Measurements from ENCODE around the gene ATP8B4. TPM values are rescaled to one million over a fixed set of nuclear protein-coding genes. Genes with fewer than 3 reads are reported as not detected.
A peak's percentile ranks its signal among the peaks of the same experiment; 100 is the strongest.

Gene ATP8B4
- total and polyA plus RNA-seq, 2 donors = 3.5 to 8.3 TPM

DNA sequence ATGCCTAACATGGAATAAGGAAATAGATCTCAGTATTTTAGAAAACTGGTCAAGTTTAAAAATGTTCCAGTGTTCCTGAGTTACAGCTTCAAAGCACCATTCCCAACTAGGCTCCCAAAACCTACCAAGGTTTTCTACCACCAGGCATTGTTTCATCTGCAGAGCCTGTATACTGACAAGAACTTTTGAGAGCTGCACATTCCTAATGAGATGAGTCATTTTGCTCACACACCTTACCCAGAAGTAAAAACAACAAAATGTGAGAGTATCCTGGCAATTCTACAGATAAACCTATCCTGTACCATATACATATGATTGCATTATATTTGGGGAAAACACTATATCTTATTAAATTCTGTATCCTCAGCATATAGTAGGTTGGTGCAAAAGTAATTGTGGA lies 90.7 kb downstream of the ATP8B4 start:
- Histone ChIP-seq H3K4me3 (ENCODE audit: low read length in 2 of 2) (no peak overlapping the region), H3K4me1 (ENCODE audit: control insufficient read depth in 2 of 2, insufficient read depth in 2 of 2, low read length in 2 of 2) (peaks cover 2 to 3% of the 10 kb centered on the region in 2 donors), H3K9me3 (ENCODE audit: control insufficient read depth in 2 of 2, insufficient read depth in 1 of 2, low read length in 1 of 2) (no peaks in the 10 kb centered on the region), H3K27me3 (ENCODE audit: control insufficient read depth in 2 of 2, insufficient read depth in 1 of 2, low read length in 1 of 2) (no peaks in the 10 kb centered on the region), H3K36me3 (ENCODE audit: control insufficient read depth in 2 of 2, insufficient read depth in 2 of 2, low read length in 1 of 2) (no peaks in the 10 kb centered on the region), H3K27ac (ENCODE audit: low read depth in 1 of 2, low read length in 1 of 2) (no peak overlapping the region)
- DNase-seq (ENCODE audit: low read depth in 6 of 9, low spot score in 9 of 9) = no peak

DNA sequence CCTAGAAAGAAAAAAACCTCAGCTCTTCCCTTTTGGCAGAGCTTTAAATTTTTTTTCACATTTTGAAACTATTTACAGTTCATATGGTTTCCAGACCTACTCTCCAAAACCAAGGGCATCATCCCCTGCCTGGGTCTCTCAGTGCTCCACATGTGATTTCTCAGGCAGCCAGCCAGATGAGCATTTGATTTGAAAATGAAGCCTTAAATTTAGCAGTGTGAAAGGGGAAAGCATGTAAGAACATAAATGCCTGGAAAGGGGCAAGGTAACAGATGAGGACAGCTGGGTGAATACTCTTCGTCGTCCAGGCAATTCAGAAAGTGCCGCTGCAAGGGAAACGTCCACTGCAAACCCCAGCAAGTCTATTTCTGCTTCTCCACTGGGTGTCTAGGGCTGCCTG lies 94.8 kb downstream of the ATP8B4 start:
- Histone ChIP-seq H3K4me3 (ENCODE audit: low read length in 2 of 2) (no peak overlapping the region), H3K27me3 (ENCODE audit: control insufficient read depth in 2 of 2, insufficient read depth in 1 of 2, low read length in 1 of 2) (no peaks in the 10 kb centered on the region), H3K4me1 (ENCODE audit: control insufficient read depth in 2 of 2, insufficient read depth in 2 of 2, low read length in 2 of 2) (no peaks in the 10 kb centered on the region), H3K27ac (ENCODE audit: low read depth in 1 of 2, low read length in 1 of 2) (no peak overlapping the region), H3K9me3 (ENCODE audit: control insufficient read depth in 2 of 2, insufficient read depth in 1 of 2, low read length in 1 of 2) (no peaks in the 10 kb centered on the region), H3K36me3 (ENCODE audit: control insufficient read depth in 2 of 2, insufficient read depth in 2 of 2, low read length in 1 of 2) (no peaks in the 10 kb centered on the region)
- DNase-seq (ENCODE audit: low read depth in 6 of 9, low spot score in 9 of 9) = no peak
- 91% methylated on average over 4 of the region's 4 CpGs for whole genome bisulfite sequencing

DNA sequence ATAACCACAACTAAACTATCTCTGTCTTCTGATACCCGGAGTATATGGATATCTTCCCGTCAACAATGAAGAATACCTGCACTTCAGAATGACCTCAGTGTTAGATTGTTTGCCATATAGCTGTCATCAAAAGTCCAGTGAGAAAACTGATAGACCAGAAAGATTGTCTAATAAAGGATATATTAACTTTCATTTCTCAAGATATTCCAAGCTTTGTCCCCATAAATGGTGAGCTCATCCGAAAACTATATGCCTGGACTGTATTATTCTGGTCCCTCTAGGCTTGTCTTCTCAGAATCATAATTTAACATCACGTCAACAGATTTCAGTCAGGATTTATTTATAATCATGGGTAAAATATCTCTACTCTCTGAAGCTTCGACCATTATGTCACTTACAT lies 100.5 kb downstream of the ATP8B4 start:
- H3K36me3 ChIP-seq (ENCODE audit: control insufficient read depth in 2 of 2, insufficient read depth in 2 of 2, low read length in 1 of 2) = no peaks in the 10 kb centered on the region

DNA sequence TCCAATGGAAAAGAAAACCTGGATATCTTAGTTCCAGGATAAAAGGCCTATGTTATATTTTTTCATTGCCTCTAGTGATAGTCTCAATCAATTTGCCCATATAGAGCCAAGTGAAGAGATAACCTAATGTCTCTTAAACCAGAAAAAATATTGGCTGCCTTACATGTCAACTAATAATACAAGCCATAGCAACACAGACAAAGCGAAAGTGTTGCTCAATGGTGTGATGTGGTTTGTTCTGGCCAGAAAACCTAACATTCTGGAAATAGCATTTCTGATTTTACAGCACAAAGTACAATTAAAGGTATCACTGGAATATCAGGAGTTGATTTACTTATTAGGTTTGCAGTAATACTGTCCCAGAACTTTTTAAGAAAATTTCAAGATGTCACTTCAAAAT lies 101.5 kb downstream of the ATP8B4 start:
- Histone ChIP-seq H3K9me3 (ENCODE audit: control insufficient read depth in 2 of 2, insufficient read depth in 1 of 2, low read length in 1 of 2) (no peaks in the 10 kb centered on the region), H3K27me3 (ENCODE audit: control insufficient read depth in 2 of 2, insufficient read depth in 1 of 2, low read length in 1 of 2) (no peaks in the 10 kb centered on the region), H3K27ac (ENCODE audit: low read depth in 1 of 2, low read length in 1 of 2) (no peak overlapping the region), H3K4me3 (ENCODE audit: low read length in 2 of 2) (no peak overlapping the region), H3K36me3 (ENCODE audit: control insufficient read depth in 2 of 2, insufficient read depth in 2 of 2, low read length in 1 of 2) (no peaks in the 10 kb centered on the region), H3K4me1 (ENCODE audit: control insufficient read depth in 2 of 2, insufficient read depth in 2 of 2, low read length in 2 of 2) (no peaks in the 10 kb centered on the region)
- DNase-seq (ENCODE audit: low read depth in 6 of 9, low spot score in 9 of 9) = no peak
- WGBS = 89% methylated on average over 1 of the region's 1 CpG

More for the DNA sequence above, 100.5 kb downstream of the ATP8B4 start:
- Histone ChIP-seq H3K27ac (ENCODE audit: low read depth in 1 of 2, low read length in 1 of 2) (no peak overlapping the region), H3K27me3 (ENCODE audit: control insufficient read depth in 2 of 2, insufficient read depth in 1 of 2, low read length in 1 of 2) (no peaks in the 10 kb centered on the region), H3K4me1 (ENCODE audit: control insufficient read depth in 2 of 2, insufficient read depth in 2 of 2, low read length in 2 of 2) (no peaks in the 10 kb centered on the region), H3K4me3 (ENCODE audit: low read length in 2 of 2) (no peak overlapping the region), H3K9me3 (ENCODE audit: control insufficient read depth in 2 of 2, insufficient read depth in 1 of 2, low read length in 1 of 2) (no peaks in the 10 kb centered on the region)
- DNase-seq (ENCODE audit: low read depth in 6 of 9, low spot score in 9 of 9) = no peak
- 94% methylated on average over 5 of the region's 5 CpGs for WGBS

DNA sequence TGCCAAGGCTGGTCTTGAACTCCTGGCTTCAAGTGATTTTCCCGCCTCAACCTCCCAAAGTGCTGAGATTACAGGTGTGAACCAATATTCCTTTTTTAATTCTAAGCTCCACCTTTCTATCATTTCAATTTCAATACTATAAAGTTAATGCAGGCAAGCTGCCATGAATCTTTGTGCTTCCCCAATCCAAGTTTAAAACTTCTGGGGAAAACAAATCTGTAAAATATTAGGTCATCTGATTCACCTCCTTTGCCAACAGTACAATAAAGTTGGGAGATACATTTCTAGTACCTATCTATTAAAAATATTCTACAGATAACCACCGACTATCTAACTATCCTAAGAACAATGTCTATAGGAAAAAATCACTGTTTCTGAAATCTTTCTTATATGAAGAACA lies 102.1 kb downstream of the ATP8B4 start:
- no peak overlapping the region for H3K4me3 ChIP-seq (ENCODE audit: low read length in 2 of 2)
- no peaks in the 10 kb centered on the region for H3K36me3 ChIP-seq (ENCODE audit: control insufficient read depth in 2 of 2, insufficient read depth in 2 of 2, low read length in 1 of 2)
- 66% methylated on average over 2 of the region's 2 CpGs for WGBS
- no peak for DNase-seq (ENCODE audit: low read depth in 6 of 9, low spot score in 9 of 9)
- H3K4me1 ChIP-seq (ENCODE audit: control insufficient read depth in 2 of 2, insufficient read depth in 2 of 2, low read length in 2 of 2) = no peaks in the 10 kb centered on the region
- H3K27me3 ChIP-seq (ENCODE audit: control insufficient read depth in 2 of 2, insufficient read depth in 1 of 2, low read length in 1 of 2) = no peaks in the 10 kb centered on the region
- no peak overlapping the region for H3K27ac ChIP-seq (ENCODE audit: low read depth in 1 of 2, low read length in 1 of 2)
- H3K9me3 ChIP-seq (ENCODE audit: control insufficient read depth in 2 of 2, insufficient read depth in 1 of 2, low read length in 1 of 2) = no peaks in the 10 kb centered on the region

DNA sequence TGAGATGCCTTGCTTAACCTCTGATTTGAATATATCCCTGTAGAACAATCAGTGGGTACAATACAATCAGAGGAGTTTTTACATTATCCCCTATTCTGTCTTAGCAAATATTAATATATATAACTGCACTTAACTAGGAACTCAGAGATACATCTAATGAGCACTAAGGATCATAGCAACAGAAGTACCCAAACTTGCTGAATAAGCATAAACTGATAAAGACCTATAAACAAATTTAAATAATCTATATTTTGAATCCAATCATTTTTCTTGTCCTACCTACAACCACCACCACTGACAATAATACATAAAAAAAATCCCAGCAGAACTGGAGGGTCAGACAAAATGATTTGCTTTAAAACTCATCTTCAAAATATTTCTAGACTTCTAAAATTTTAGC lies 106.2 kb downstream of the ATP8B4 start:
- no peak overlapping the region for H3K27ac ChIP-seq (ENCODE audit: low read depth in 1 of 2, low read length in 1 of 2)
- no peaks in the 10 kb centered on the region for H3K9me3 ChIP-seq (ENCODE audit: control insufficient read depth in 2 of 2, insufficient read depth in 1 of 2, low read length in 1 of 2)
- no peaks in the 10 kb centered on the region for H3K4me1 ChIP-seq (ENCODE audit: control insufficient read depth in 2 of 2, insufficient read depth in 2 of 2, low read length in 2 of 2)
- H3K27me3 ChIP-seq (ENCODE audit: control insufficient read depth in 2 of 2, insufficient read depth in 1 of 2, low read length in 1 of 2) = no peaks in the 10 kb centered on the region
- DNase-seq (ENCODE audit: low read depth in 6 of 9, low spot score in 9 of 9) = no peak
- no peaks in the 10 kb centered on the region for H3K36me3 ChIP-seq (ENCODE audit: control insufficient read depth in 2 of 2, insufficient read depth in 2 of 2, low read length in 1 of 2)
- H3K4me3 ChIP-seq (ENCODE audit: low read length in 2 of 2) = no peak overlapping the region

DNA sequence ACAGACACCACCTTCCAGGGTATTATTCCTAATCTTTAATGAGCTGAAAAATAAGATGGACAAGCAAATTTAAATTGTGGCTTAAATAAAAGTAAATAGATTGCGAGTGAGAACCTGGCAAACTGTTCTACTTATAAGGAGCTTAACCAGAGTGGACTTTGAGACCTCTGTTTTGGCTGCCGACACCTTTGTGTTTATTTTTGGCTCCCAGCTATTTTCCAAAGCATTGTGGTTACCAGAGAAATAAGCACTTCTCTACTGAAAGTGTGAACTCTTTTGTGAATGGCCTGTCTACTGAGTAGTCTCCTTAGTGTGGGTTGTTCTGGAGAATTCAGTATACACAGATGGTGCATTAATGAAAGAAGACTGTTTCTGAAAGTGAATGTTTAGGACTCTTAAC lies 109.4 kb downstream of the ATP8B4 start:
- 94% methylated on average over 2 of the region's 2 CpGs for WGBS
- no peaks in the 10 kb centered on the region for H3K4me1 ChIP-seq (ENCODE audit: control insufficient read depth in 2 of 2, insufficient read depth in 2 of 2, low read length in 2 of 2)
- no peak overlapping the region for H3K4me3 ChIP-seq (ENCODE audit: low read length in 2 of 2)
- H3K27me3 ChIP-seq (ENCODE audit: control insufficient read depth in 2 of 2, insufficient read depth in 1 of 2, low read length in 1 of 2) = no peaks in the 10 kb centered on the region
- H3K27ac ChIP-seq (ENCODE audit: low read depth in 1 of 2, low read length in 1 of 2) = no peak overlapping the region
- no peak for DNase-seq (ENCODE audit: low read depth in 6 of 9, low spot score in 9 of 9)
- no peaks in the 10 kb centered on the region for H3K9me3 ChIP-seq (ENCODE audit: control insufficient read depth in 2 of 2, insufficient read depth in 1 of 2, low read length in 1 of 2)
- H3K36me3 ChIP-seq (ENCODE audit: control insufficient read depth in 2 of 2, insufficient read depth in 2 of 2, low read length in 1 of 2) = no peaks in the 10 kb centered on the region

DNA sequence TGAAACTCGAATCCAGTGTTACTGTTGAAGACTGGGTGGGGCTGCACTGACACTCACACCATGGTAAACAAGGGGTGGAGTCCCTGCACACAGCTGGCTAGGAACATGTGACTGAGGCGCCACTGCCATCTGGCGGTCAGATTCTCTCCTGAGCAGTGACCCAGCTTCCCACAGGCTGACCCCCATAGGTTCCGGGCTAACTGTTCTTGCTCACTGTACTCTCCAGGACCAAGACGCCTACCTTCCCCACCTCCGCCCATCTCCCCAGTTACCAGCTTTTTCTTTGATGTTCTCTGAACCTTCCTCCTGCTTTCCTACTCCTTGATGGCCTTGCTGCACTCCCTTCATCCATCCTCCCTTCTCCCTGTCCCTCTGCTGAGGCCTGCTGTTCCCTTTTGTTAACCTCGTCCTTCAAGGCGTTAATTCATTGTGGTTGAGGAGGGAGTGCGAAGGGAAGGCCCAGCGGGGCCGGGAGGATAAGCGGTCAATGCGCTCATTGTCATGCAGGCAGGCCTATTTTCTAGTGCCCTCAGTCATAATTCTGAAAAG lies 115.2 kb downstream of the ATP8B4 start:
- WGBS = 84% methylated on average over 13 of the region's 13 CpGs
- no peaks in the 10 kb centered on the region for H3K9me3 ChIP-seq (ENCODE audit: control insufficient read depth in 2 of 2, insufficient read depth in 1 of 2, low read length in 1 of 2)
- no peaks in the 10 kb centered on the region for H3K36me3 ChIP-seq (ENCODE audit: control insufficient read depth in 2 of 2, insufficient read depth in 2 of 2, low read length in 1 of 2)
- no peaks in the 10 kb centered on the region for H3K27me3 ChIP-seq (ENCODE audit: control insufficient read depth in 2 of 2, insufficient read depth in 1 of 2, low read length in 1 of 2)
- peak overlapping the region in 1 of 2 donors; percentile 83 for H3K27ac ChIP-seq (ENCODE audit: low read depth in 1 of 2, low read length in 1 of 2)
- peaks cover 0 to 7% of the 10 kb centered on the region in 2 donors for H3K4me1 ChIP-seq (ENCODE audit: control insufficient read depth in 2 of 2, insufficient read depth in 2 of 2, low read length in 2 of 2)
- DNase-seq (ENCODE audit: low read depth in 6 of 9, low spot score in 9 of 9) = peak; percentile 24 to 82 (median 57)
- H3K4me3 ChIP-seq (ENCODE audit: low read length in 2 of 2) = no peak overlapping the region

DNA sequence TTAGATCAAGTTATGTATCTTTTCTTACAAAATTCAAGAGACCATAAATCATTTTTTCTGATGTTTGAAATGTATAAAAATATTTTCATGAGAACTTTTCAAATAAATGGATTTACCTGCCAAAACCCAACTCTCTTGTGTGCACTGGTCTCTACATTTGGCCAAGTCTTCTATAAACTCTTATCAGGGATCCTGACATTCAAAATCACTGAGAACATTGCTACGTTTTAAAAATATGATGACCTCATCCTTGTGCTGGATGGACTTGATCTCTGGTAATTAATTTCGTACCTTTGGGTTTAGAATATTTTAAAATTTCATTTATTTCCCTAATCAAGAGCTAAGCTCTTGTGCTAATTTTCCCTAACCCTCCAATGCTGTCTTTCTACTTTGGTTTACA lies 127.4 kb downstream of the ATP8B4 start:
- Histone ChIP-seq H3K36me3 (ENCODE audit: control insufficient read depth in 2 of 2, insufficient read depth in 2 of 2, low read length in 1 of 2) (no peaks in the 10 kb centered on the region), H3K27ac (ENCODE audit: low read depth in 1 of 2, low read length in 1 of 2) (no peak overlapping the region), H3K9me3 (ENCODE audit: control insufficient read depth in 2 of 2, insufficient read depth in 1 of 2, low read length in 1 of 2) (no peaks in the 10 kb centered on the region), H3K27me3 (ENCODE audit: control insufficient read depth in 2 of 2, insufficient read depth in 1 of 2, low read length in 1 of 2) (no peaks in the 10 kb centered on the region), H3K4me1 (ENCODE audit: control insufficient read depth in 2 of 2, insufficient read depth in 2 of 2, low read length in 2 of 2) (no peaks in the 10 kb centered on the region), H3K4me3 (ENCODE audit: low read length in 2 of 2) (no peak overlapping the region)
- DNase-seq (ENCODE audit: low read depth in 6 of 9, low spot score in 9 of 9) = no peak
- 94% methylated on average over 2 of the region's 2 CpGs for WGBS
